Endothelial cell of umbilical vein (primary cell): ENCODE measurements around the gene MED8. TPM values are rescaled to one million over a fixed set of nuclear protein-coding genes. Genes with fewer than 3 reads are reported as not detected.

Experiments
- BruUV-seq: library from RNA; stranded (reverse); fragments of 400-500 nt; replicated peaks from 2 replicates; lab custom pipeline; 2021; lab: Mats Ljungman, UMichigan
- CTCF ChIA-PET: fragments of 300-600, 350-600 bp; sonication (Branson Sonifier 250); formaldehyde crosslinking; loops from one replicate; lab custom pipeline; 2021; ENCODE audit warnings: antibody characterized with exemption, inconsistent platforms; lab: Charles Lee
- POLR2A ChIA-PET: fragments of 300-600, 350-600 bp; sonication (Branson Sonifier 250); formaldehyde crosslinking; loops from one replicate; lab custom pipeline; 2021; ENCODE audit warnings: antibody characterized with exemption, inconsistent platforms; lab: Charles Lee
- DNase-seq: peaks from one replicate; pipeline ENCODE4 v3.0.0-alpha.2; 2011; ENCODE audit warnings: low read depth, low spot score
- FAIRE-seq: peaks from 2 replicates; lab custom pipeline; 2011; peaks lifted over from hg19 to GRCh38; lab: Jason Lieb, UNC
- H2AFZ ChIP-seq: 2 replicates; pipeline ENCODE4 v1.6.0; 2012; ENCODE audit warnings: low read depth, low read length, control low read depth, inconsistent platforms
- H3K27ac ChIP-seq: 2 replicates; pipeline ENCODE4 v1.5.1; 2011; ENCODE audit warnings: low read depth, mild to moderate bottlenecking, control low read depth, low read length, moderate library complexity; ENCODE audit not compliant: insufficient read depth
- H3K27me3 ChIP-seq, 2 experiments: 2 replicates each; pipeline versions ENCODE4 v1.6.0 to v1.6.1; 2011; ENCODE audit warnings: low read length in 2 of 2, mixed read lengths in 1 of 2; ENCODE audit not compliant: control insufficient read depth in 2 of 2, insufficient read depth in 2 of 2
- H3K36me3 ChIP-seq, 2 experiments: 2 replicates in 1 of 2; 3 replicates in 1 of 2; pipeline ENCODE4 v1.5.1; 2011; ENCODE audit warnings: low read length in 2 of 2, mild to moderate bottlenecking in 1 of 2, moderate library complexity in 1 of 2; ENCODE audit not compliant: control insufficient read depth in 2 of 2, insufficient read depth in 2 of 2; ENCODE audit errors: extremely low read depth in 1 of 2
- H3K4me1 ChIP-seq: 3 replicates; pipeline ENCODE4 v1.5.1; 2011; ENCODE audit warnings: mild to moderate bottlenecking, low read length; ENCODE audit not compliant: control insufficient read depth, insufficient read depth; ENCODE audit errors: extremely low read depth
- H3K4me2 ChIP-seq: 2 replicates; pipeline ENCODE4 v1.6.1; 2011; ENCODE audit warnings: low read length, control low read depth, mixed read lengths; ENCODE audit not compliant: insufficient read depth
- H3K4me3 ChIP-seq, 3 experiments: fragments of 200-600 bp in 1 of 3; sonication (generic), shearing (Covaris generic) in 1 of 3; replicated peaks in 1 of 3; 2 replicates each; pipeline ENCODE4 v1.5.1; 2011 to 2016; ENCODE audit warnings: control low read depth in 3 of 3, low read length in 3 of 3, mild to moderate bottlenecking in 2 of 3, inconsistent platforms in 1 of 3, low read depth in 1 of 3, moderate library complexity in 1 of 3; ENCODE audit not compliant: insufficient read depth in 1 of 3
- H3K79me2 ChIP-seq: 2 replicates; pipeline ENCODE4 v1.6.0; 2012; ENCODE audit warnings: low read length, inconsistent platforms; ENCODE audit not compliant: control insufficient read depth, insufficient read depth
- H3K9ac ChIP-seq: replicated peaks from 2 replicates; pipeline ENCODE3; 2011; ENCODE audit warnings: low read length, control low read depth; ENCODE audit not compliant: insufficient read depth; ENCODE audit errors: extremely low read depth
- H3K9me1 ChIP-seq: replicated peaks from 3 replicates; pipeline ENCODE4 v1.6.0; 2011; ENCODE audit warnings: mild to moderate bottlenecking, low read length; ENCODE audit not compliant: control insufficient read depth, insufficient read depth; ENCODE audit errors: extremely low read depth
- H3K9me3 ChIP-seq: replicated peaks from 2 replicates; pipeline ENCODE4 v1.5.1; 2012; ENCODE audit warnings: low read length, inconsistent platforms; ENCODE audit not compliant: control insufficient read depth, insufficient read depth
- H4K20me1 ChIP-seq: replicated peaks from 2 replicates; pipeline ENCODE3; 2011; ENCODE audit warnings: mild to moderate bottlenecking, low read length; ENCODE audit not compliant: control insufficient read depth, insufficient read depth; ENCODE audit errors: extremely low read depth
- FOS ChIP-seq: IDR thresholded peaks from 2 replicates; pipeline ENCODE4 v1.6.1; 2011; ENCODE audit warnings: mild to moderate bottlenecking, low read length, moderate library complexity, borderline replicate concordance; ENCODE audit not compliant: insufficient read depth
- GATA2 ChIP-seq: IDR thresholded peaks from 2 replicates; pipeline ENCODE4 v1.7.0; 2011; ENCODE audit warnings: low read depth, mild to moderate bottlenecking, moderate library complexity, mixed read lengths, low read length; ENCODE audit not compliant: insufficient read length, insufficient read depth
- MYC ChIP-seq: IDR thresholded peaks from one replicate; pipeline ENCODE4 v1.6.1; 2011; ENCODE audit warnings: mild to moderate bottlenecking, low read depth, low read length
- POLR2AphosphoS5 ChIP-seq: IDR thresholded peaks from 2 replicates; pipeline ENCODE4 v1.6.1; 2012; ENCODE audit warnings: low read depth, mild to moderate bottlenecking, control low read depth, low read length, moderate library complexity; ENCODE audit not compliant: insufficient read depth
- dilution Hi-C: fragments of 300-500 bp; cut with MboI; formaldehyde crosslinking; loops from one replicate; pipeline ENCODE4 v1.15.0; 2019; ENCODE audit warnings: low sequenced_read_pairs; ENCODE audit not compliant: extremely low pct_ligation_motif_present
- intact Hi-C: fragments of 100-400 bp; cut with micrococcal nuclease; formaldehyde crosslinking; loops from one replicate; pipeline ENCODE4 v1.10.0; 2022
- polyA plus RNA-seq, 4 experiments: library from polyadenylated mRNA; depleted of rRNA in 3 of 4; stranded (reverse) in 3 of 4; unstranded in 1 of 4; fragments of >200 nt; gene quantifications; 2 replicates each; pipeline versions ENCODE4 v1.2.1 to v1.2.3, GENCODE V29; 2011 to 2012; ENCODE audit warnings: missing spikeins in 1 of 4
- total RNA-seq: library from RNA; stranded (reverse); gene quantifications from 2 replicates; pipeline ENCODE4 v1.2.3, GENCODE V29; 2021
- TF ChIP-seq, protein P1 (sequence below): IDR thresholded peaks from 2 replicates; pipeline ENCODE4 v1.6.1; 2011; ENCODE audit not compliant: insufficient read depth, insufficient read length
- TF ChIP-seq, protein P2 (sequence below), 2 donors: IDR thresholded peaks; 1 replicate in 1 of 2; 2 replicates in 1 of 2; pipeline ENCODE4 v1.5.1; 2011; ENCODE audit warnings: low read length in 2 of 2, mild to moderate bottlenecking in 2 of 2, moderate library complexity in 2 of 2, control low read depth in 1 of 2, inconsistent platforms in 1 of 2, low read depth in 1 of 2; ENCODE audit not compliant: insufficient read depth in 1 of 2; ENCODE audit errors: extremely low read depth in 1 of 2

The MED8 gene
- total and polyA plus RNA-seq, 2 donors (not counting 3 experiments of a cell fraction or from before 2014, with no cell fraction given) = 19.6 to 45.6 TPM

DNA sequence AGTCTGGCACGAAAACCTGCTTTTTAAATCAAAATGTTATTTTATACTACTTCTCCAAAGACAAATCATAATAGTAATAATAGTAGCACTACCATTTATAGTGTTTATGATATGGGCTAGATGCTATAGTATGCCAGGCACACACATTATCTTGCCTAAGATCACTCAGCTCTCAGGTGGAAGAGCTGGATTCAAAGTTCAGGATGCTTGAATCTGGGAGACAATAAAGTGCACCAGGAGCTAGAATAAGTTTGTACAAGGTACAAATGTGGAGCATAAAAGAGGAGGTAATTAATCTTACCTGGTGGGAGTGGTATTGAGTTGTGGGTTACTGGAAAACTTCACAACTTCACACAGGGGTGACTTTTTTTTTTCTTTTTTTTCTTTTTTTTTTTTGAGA is 11.8 kb downstream of the MED8 start:
- Histone ChIP-seq H3K4me2 (no peak overlapping the region), H3K4me3 (no peak overlapping the region), H3K9me3 (no peaks in the 10 kb centered on the region), H4K20me1 (no peaks in the 10 kb centered on the region), H3K9ac (no peak overlapping the region), H3K9me1 (no peaks in the 10 kb centered on the region), H3K79me2 (no peaks in the 10 kb centered on the region), H2AFZ (no peak overlapping the region), H3K36me3 (peaks cover 6 to 12% of the 10 kb centered on the region in 2 experiments), H3K4me1 (peaks cover 15% of the 10 kb centered on the region), H3K27me3 (no peaks in the 10 kb centered on the region), H3K27ac (no peak overlapping the region)
- BruUV-seq = no TSS peak
- dilution Hi-C loops (no loop called here), intact Hi-C loops (no loop called here)
- TF ChIP-seq GATA2 (no peak), FOS (no peak), POLR2AphosphoS5 (no peak), MYC (no peak)
- TF ChIP-seq, protein P1, sequence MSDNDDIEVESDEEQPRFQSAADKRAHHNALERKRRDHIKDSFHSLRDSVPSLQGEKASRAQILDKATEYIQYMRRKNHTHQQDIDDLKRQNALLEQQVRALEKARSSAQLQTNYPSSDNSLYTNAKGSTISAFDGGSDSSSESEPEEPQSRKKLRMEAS = no peak
- TF ChIP-seq, protein P2, sequence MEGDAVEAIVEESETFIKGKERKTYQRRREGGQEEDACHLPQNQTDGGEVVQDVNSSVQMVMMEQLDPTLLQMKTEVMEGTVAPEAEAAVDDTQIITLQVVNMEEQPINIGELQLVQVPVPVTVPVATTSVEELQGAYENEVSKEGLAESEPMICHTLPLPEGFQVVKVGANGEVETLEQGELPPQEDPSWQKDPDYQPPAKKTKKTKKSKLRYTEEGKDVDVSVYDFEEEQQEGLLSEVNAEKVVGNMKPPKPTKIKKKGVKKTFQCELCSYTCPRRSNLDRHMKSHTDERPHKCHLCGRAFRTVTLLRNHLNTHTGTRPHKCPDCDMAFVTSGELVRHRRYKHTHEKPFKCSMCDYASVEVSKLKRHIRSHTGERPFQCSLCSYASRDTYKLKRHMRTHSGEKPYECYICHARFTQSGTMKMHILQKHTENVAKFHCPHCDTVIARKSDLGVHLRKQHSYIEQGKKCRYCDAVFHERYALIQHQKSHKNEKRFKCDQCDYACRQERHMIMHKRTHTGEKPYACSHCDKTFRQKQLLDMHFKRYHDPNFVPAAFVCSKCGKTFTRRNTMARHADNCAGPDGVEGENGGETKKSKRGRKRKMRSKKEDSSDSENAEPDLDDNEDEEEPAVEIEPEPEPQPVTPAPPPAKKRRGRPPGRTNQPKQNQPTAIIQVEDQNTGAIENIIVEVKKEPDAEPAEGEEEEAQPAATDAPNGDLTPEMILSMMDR (IDR thresholded peaks at IDR 0.05; ENCODE audit: extremely low read depth in 1 of 2, insufficient read depth in 1 of 2, low read depth in 1 of 2, low read length in 2 of 2) = no peak
- no peak for DNase-seq
- POLR2A ChIA-PET = interaction anchor here (1.1 kb wide), 1 partner anchor 11 kb away, joined by 5 read pairs; no protein-coding TSS in a partner anchor
- no peak for FAIRE-seq
- CTCF ChIA-PET = interaction anchor here (1.4 kb wide), 1 partner anchor 151 kb away, joined by 6 read pairs; no protein-coding TSS in a partner anchor
